Activated CD4-positive, alpha-beta T cell treated with anti-CD3 and anti-CD28 coated beads for 24 hours (primary cell): ENCODE results near the gene ANXA9.

ENCODE experiments used
- DNase-seq, 2 donors: peaks; one replicate each; pipeline ENCODE4 v3.0.0-alpha.2; 2020; ENCODE audit warnings: low read depth in 2 of 2

The ANXA9 gene

GRCh38 chr1:150974580-150975478, 7.3 kb upstream of the ANXA9 start, which contains the start of gene CERS2:
TSS of gene CERS2 (minus strand) at chr1:150974835. CDS start at chr1:150969090, 5,745 bp downstream.
- DNase-seq, result peak; percentile 48 to 50

- no peak for DNase-seq
Observed at GRCh38 chr1:150976401-150976821, 5.7 kb upstream of the ANXA9 start.

- DNase-seq, result peak; percentile 45 to 66
Observed at GRCh38 chr1:150976879-150977694, 5.0 kb upstream of the ANXA9 start.

GRCh38 chr1:150979092-150980056, 2.7 kb upstream of the ANXA9 start:
- DNase-seq, result peak; percentile 86

- DNase-seq, result no peak
Observed at GRCh38 chr1:150981177-150981804, 801 bp upstream of the ANXA9 start.

- DNase-seq, result no peak
Observed at GRCh38 chr1:150985179-150985825, 3.2 kb downstream of the ANXA9 start.

GRCh38 chr1:150987924-150988323, 5.8 kb downstream of the ANXA9 start:
- DNase-seq, result no peak

GRCh38 chr1:150992626-150993025, 10.5 kb downstream of the ANXA9 start:
- DNase-seq, result no peak

- DNase-seq, result no peak
Observed at GRCh38 chr1:150994248-150994647, 12.2 kb downstream of the ANXA9 start.

- no peak for DNase-seq
Observed at GRCh38 chr1:150995460-150995859, 13.4 kb downstream of the ANXA9 start.

GRCh38 chr1:150995896-150996295, 13.8 kb downstream of the ANXA9 start:
- DNase-seq, result no peak

- no peak for DNase-seq
Observed at GRCh38 chr1:150997126-150997872, 15.2 kb downstream of the ANXA9 start.

- no peak for DNase-seq
Observed at GRCh38 chr1:150997949-150998348, 15.9 kb downstream of the ANXA9 start.

- DNase-seq, result no peak
Observed at GRCh38 chr1:150999051-150999674, 17.1 kb downstream of the ANXA9 start.

- no peak for DNase-seq
Observed at GRCh38 chr1:150999926-151000325, 17.8 kb downstream of the ANXA9 start.

- no peak for DNase-seq
Observed at GRCh38 chr1:151000408-151000807, 18.3 kb downstream of the ANXA9 start.

- no peak for DNase-seq
Observed at GRCh38 chr1:151001602-151002001, 19.5 kb downstream of the ANXA9 start.

- no peak for DNase-seq
Observed at GRCh38 chr1:151002051-151002450, 20.0 kb downstream of the ANXA9 start.

- no peak for DNase-seq
Observed at GRCh38 chr1:151002611-151003010, 20.5 kb downstream of the ANXA9 start.
